ENCODE measurements around the gene TTC9.
"Not testable (repeated sequence)": the region's sequence is repeated elsewhere in the genome, so short reads cannot be mapped to it uniquely, and the experiment has no call there.

Gene TTC9

DNA sequence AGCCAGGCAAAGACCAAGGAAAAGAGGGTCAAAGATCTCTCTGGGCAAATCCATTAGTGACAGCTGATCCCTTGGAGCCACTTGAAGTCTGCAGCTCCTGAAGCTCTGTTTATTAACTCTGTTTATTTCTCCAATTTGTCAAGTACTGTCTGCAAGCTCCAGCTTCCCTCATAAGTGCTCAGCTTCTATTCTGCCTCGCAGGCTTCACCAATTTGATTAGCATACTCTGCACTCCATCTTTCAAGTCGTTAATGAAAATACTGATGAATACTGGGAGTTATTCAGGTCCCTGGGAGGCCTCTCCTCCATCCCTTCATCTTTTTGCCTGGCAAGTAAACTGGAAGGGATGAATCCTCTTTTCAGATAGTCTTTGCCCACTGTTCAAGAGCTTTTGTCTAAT, 54.3 kb downstream of the TTC9 start:
- H3K27me3 ChIP-seq (ENCODE audit: control insufficient read depth, insufficient read depth, low read length) = no peaks in the 10 kb centered on the region
- H3K4me3 ChIP-seq (ENCODE audit: low read depth, low read length) = no peak overlapping the region
- no peaks in the 10 kb centered on the region for H3K9me3 ChIP-seq (ENCODE audit: control insufficient read depth, insufficient read depth, low read length)
- H3K4me1 ChIP-seq (ENCODE audit: control insufficient read depth, insufficient read depth, low read length) = no peaks in the 10 kb centered on the region
- no peak overlapping the region for H3K9ac ChIP-seq (ENCODE audit: low read depth, low read length)
- H3K36me3 ChIP-seq (ENCODE audit: control insufficient read depth, insufficient read depth, low read length) = no peaks in the 10 kb centered on the region

DNA sequence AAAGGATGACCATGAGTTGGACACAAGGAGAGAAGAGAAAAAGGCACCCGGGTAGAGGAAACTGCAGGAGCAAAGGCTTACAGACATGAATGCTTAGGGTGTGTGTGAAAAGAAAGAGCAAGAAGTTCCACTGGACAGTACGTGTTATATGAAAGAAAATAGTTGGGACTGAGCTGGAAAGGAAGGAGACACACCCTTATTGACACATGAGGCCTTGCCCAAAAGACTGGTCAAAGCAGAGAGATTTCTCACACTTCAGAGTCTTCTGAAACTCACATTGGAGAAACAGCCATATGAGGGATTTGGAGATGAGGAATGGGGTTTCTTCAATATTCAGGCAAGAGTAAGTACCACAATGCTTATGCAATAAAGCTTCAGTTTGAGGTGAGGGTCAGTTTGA, 56.0 kb downstream of the TTC9 start:
- no peak overlapping the region for H3K9ac ChIP-seq (ENCODE audit: low read depth, low read length)
- H3K36me3 ChIP-seq (ENCODE audit: control insufficient read depth, insufficient read depth, low read length) = no peaks in the 10 kb centered on the region
- H3K9me3 ChIP-seq (ENCODE audit: control insufficient read depth, insufficient read depth, low read length) = no peaks in the 10 kb centered on the region
- no peaks in the 10 kb centered on the region for H3K4me1 ChIP-seq (ENCODE audit: control insufficient read depth, insufficient read depth, low read length)
- no peak overlapping the region for H3K4me3 ChIP-seq (ENCODE audit: low read depth, low read length)
- no peaks in the 10 kb centered on the region for H3K27me3 ChIP-seq (ENCODE audit: control insufficient read depth, insufficient read depth, low read length)

DNA sequence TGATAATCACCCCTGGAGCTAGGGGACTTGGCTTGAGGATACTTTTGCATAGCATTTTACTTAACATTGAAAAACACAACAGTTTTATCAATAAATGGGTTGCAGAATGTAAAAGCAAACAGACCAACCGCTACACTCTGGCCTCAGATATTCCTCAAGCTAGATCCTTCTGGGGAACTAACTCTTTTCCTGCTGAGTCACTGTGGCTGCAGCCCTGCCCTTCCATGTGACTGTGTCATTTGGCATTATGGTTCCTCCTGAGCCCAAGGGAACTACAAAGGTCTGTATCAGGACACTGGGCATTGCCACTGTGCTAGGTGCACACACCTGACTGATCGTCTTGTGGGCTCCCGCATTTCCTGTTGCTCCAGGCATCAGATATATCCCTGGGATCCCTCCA, 56.6 kb downstream of the TTC9 start:
- no peaks in the 10 kb centered on the region for H3K9me3 ChIP-seq (ENCODE audit: control insufficient read depth, insufficient read depth, low read length)
- no peak overlapping the region for H3K4me3 ChIP-seq (ENCODE audit: low read depth, low read length)

DNA sequence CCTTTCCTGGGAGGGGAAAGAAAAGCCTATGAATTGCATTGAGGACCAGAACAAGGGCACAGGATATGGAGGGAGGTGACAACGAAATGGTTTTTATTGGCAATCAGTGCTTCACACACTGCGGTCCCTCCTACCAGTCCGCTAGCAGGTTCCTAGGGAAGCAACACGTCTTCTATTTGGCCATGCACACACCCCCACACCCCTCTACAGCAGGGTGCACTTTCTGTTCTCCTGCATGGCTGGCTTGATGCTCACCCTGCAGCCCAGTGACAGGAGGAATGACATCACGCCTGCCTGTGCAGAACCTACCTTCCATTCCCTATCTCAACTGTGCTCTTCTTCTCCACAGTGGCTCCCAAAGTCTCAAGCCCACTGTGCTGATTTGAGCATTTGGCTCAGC, 57.9 kb downstream of the TTC9 start:
- no peaks in the 10 kb centered on the region for H3K36me3 ChIP-seq (ENCODE audit: control insufficient read depth, insufficient read depth, low read length)
- H3K27me3 ChIP-seq (ENCODE audit: control insufficient read depth, insufficient read depth, low read length) = no peaks in the 10 kb centered on the region
- H3K9ac ChIP-seq (ENCODE audit: low read depth, low read length) = no peak overlapping the region
- H3K9me3 ChIP-seq (ENCODE audit: control insufficient read depth, insufficient read depth, low read length) = no peaks in the 10 kb centered on the region
- no peaks in the 10 kb centered on the region for H3K4me1 ChIP-seq (ENCODE audit: control insufficient read depth, insufficient read depth, low read length)
- H3K4me3 ChIP-seq (ENCODE audit: low read depth, low read length) = no peak overlapping the region

More for the DNA sequence above, 56.6 kb downstream of the TTC9 start:
- H3K9ac ChIP-seq (ENCODE audit: low read depth, low read length) = no peak overlapping the region
- H3K27me3 ChIP-seq (ENCODE audit: control insufficient read depth, insufficient read depth, low read length) = no peaks in the 10 kb centered on the region
- no peaks in the 10 kb centered on the region for H3K4me1 ChIP-seq (ENCODE audit: control insufficient read depth, insufficient read depth, low read length)
- H3K36me3 ChIP-seq (ENCODE audit: control insufficient read depth, insufficient read depth, low read length) = no peaks in the 10 kb centered on the region

DNA sequence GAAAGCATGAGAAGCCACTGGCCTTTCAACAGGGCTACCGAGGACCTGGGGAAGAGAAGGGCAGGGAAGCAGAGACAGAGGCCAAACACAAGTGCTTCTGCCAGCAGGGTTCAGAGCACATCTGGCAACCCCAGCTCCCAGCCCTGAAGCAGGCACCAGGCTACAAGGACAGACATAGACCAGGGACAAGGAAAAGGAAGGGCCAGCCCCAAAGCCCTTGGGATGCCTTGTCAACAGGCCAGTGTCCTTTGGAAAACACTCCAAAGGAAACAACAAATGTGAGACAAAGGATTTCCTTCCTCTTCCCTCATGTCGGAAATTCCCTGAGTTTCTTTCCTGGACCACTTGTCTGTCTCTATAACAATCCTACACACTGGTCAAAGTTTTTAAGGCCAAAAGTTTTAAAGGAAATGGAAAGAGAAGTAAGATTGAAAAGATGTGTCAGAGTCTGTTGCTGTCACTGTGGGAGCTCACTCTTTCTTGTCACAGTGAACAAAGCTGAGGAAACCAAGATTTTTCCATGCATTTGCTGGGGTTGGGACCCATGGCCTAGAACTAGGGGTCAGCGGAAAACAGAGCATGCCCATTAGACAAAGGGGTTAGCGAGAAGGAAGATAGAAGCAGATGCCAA, 59.4 kb downstream of the TTC9 start:
- H3K9me3 ChIP-seq (ENCODE audit: control insufficient read depth, insufficient read depth, low read length) = no peaks in the 10 kb centered on the region
- no peak overlapping the region for H3K4me3 ChIP-seq (ENCODE audit: low read depth, low read length)
- H3K4me1 ChIP-seq (ENCODE audit: control insufficient read depth, insufficient read depth, low read length) = peaks cover 4% of the 10 kb centered on the region
- H3K27me3 ChIP-seq (ENCODE audit: control insufficient read depth, insufficient read depth, low read length) = no peaks in the 10 kb centered on the region
- H3K36me3 ChIP-seq (ENCODE audit: control insufficient read depth, insufficient read depth, low read length) = no peaks in the 10 kb centered on the region
- no peak overlapping the region for H3K9ac ChIP-seq (ENCODE audit: low read depth, low read length)

DNA sequence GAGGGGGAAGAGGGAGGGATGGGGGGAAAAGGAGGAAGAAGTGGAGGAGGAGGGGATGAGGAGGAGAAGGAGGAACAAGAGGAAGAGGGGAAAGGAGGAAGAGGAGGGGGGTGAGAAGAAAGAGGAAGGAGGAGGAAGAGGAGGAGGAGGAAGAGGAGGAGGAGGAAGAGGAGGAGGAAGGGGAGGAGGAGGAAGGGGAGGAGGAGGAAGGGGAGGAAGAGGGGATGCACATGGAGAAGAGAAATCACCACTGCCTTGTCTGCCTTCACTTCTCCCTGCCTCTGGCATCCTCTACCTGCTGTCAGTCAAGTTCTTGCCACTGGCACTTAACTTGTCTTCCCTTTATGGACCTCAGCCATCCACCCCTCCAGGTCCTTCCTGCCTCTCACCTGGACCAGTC, 59.9 kb downstream of the TTC9 start:
- Histone ChIP-seq H3K9me3 (ENCODE audit: control insufficient read depth, insufficient read depth, low read length) (no peaks in the 10 kb centered on the region), H3K27me3 (ENCODE audit: control insufficient read depth, insufficient read depth, low read length) (no peaks in the 10 kb centered on the region), H3K4me1 (ENCODE audit: control insufficient read depth, insufficient read depth, low read length) (peaks cover 7% of the 10 kb centered on the region), H3K36me3 (ENCODE audit: control insufficient read depth, insufficient read depth, low read length) (no peaks in the 10 kb centered on the region), H3K9ac (ENCODE audit: low read depth, low read length) (no peak overlapping the region), H3K4me3 (ENCODE audit: low read depth, low read length) (no peak overlapping the region)

DNA sequence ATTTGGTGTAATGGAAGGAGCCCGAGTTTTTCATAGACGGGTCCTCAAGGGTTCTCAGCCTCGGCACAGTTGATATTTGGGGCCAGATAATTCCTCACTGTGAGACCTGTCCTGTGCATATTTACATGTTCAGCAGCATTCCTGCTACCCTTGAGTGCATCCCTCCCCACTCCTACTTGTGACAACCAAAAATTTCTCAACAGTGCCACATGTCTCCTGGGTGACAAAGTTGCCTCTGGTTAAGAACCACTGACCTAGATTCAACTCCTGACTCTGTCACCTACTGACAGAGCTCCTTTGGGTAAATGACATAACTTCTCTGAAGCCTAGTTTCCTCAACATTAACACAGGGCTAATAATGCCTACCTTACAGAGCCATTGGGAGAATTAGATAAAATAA, 60.4 kb downstream of the TTC9 start:
- Histone ChIP-seq H3K4me1 (ENCODE audit: control insufficient read depth, insufficient read depth, low read length) (peaks cover 10% of the 10 kb centered on the region), H3K9me3 (ENCODE audit: control insufficient read depth, insufficient read depth, low read length) (no peaks in the 10 kb centered on the region), H3K9ac (ENCODE audit: low read depth, low read length) (no peak overlapping the region), H3K4me3 (ENCODE audit: low read depth, low read length) (no peak overlapping the region), H3K27me3 (ENCODE audit: control insufficient read depth, insufficient read depth, low read length) (no peaks in the 10 kb centered on the region), H3K36me3 (ENCODE audit: control insufficient read depth, insufficient read depth, low read length) (no peaks in the 10 kb centered on the region)

DNA sequence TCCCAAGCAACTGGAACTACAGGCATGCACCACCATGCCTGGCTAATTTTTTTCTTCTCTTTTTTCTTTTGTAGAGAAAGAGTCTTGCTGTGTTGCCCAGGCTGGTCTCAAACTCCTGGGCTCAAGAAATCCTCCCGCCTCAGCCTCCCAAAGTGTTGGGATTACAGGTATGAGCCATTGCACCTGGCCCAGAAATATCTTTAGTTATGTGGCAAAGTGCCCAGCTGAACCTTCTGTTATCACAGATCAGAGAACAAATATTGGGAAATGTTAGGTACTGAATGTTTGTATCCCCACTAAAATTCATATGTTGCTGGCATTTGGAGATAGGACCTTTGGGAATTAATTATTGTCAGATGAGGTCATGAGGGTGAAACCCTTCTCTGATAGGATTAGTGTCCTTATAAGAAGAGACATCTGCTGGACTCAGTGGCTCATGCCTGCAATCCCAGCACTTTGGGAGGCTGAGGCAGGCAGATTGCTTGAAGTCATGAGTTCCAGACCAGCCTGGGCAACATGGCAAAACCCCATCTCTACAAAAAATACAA, 62.0 kb downstream of the TTC9 start:
- H3K36me3 ChIP-seq (ENCODE audit: control insufficient read depth, insufficient read depth, low read length); H3K27me3 ChIP-seq (ENCODE audit: control insufficient read depth, insufficient read depth, low read length); H3K9me3 ChIP-seq (ENCODE audit: control insufficient read depth, insufficient read depth, low read length); H3K4me3 ChIP-seq (ENCODE audit: low read depth, low read length); H3K9ac ChIP-seq (ENCODE audit: low read depth, low read length): not testable (repeated sequence)
- peaks cover 20% of the 10 kb centered on the region for H3K4me1 ChIP-seq (ENCODE audit: control insufficient read depth, insufficient read depth, low read length)

DNA sequence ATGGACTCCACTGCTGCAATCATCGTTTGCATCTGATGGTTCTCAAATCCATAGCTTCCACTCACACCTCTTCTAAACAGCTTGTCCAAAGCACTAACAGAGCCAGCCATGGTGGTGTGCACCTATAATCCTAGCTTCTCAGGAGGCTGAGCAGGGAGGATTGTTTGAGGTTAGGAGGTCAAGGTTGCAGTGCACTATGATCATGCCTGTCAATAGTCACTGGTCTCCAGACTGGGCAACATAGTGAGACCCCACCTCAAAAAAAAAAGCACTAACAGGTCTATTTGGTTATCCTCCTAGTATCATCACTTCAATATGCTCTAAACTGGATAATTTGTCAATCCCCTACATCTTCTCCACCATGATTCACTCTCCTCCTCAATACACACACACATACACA, 63.2 kb downstream of the TTC9 start:
- Histone ChIP-seq H3K9ac (ENCODE audit: low read depth, low read length) (no peak overlapping the region), H3K27me3 (ENCODE audit: control insufficient read depth, insufficient read depth, low read length) (no peaks in the 10 kb centered on the region), H3K4me3 (ENCODE audit: low read depth, low read length) (no peak overlapping the region), H3K9me3 (ENCODE audit: control insufficient read depth, insufficient read depth, low read length) (no peaks in the 10 kb centered on the region), H3K36me3 (ENCODE audit: control insufficient read depth, insufficient read depth, low read length) (no peaks in the 10 kb centered on the region), H3K4me1 (ENCODE audit: control insufficient read depth, insufficient read depth, low read length) (peaks cover 28% of the 10 kb centered on the region)

DNA sequence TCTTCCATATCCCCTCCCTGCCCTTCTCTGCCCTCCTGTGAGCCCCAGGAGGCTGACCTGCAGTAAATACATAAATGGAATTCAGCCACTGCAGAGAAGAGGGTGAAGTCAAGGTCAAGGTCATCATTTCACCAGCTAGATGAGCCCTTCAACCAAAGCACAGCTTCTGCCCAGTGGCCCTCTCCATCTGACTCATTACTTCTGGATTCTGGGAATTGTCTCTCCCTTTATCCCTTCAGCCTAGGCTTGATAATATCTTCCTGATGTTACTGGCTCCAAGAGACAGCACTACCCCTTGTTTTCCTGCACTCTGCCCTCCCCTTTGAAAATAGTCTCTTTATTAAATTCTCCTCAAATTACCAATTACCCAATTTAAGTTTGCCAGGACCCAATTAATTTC, 64.5 kb downstream of the TTC9 start:
- no peaks in the 10 kb centered on the region for H3K36me3 ChIP-seq (ENCODE audit: control insufficient read depth, insufficient read depth, low read length)
- no peak overlapping the region for H3K9ac ChIP-seq (ENCODE audit: low read depth, low read length)
- H3K27me3 ChIP-seq (ENCODE audit: control insufficient read depth, insufficient read depth, low read length) = no peaks in the 10 kb centered on the region
- H3K4me1 ChIP-seq (ENCODE audit: control insufficient read depth, insufficient read depth, low read length) = peaks cover 28% of the 10 kb centered on the region
- H3K4me3 ChIP-seq (ENCODE audit: low read depth, low read length) = no peak overlapping the region
- H3K9me3 ChIP-seq (ENCODE audit: control insufficient read depth, insufficient read depth, low read length) = no peaks in the 10 kb centered on the region

DNA sequence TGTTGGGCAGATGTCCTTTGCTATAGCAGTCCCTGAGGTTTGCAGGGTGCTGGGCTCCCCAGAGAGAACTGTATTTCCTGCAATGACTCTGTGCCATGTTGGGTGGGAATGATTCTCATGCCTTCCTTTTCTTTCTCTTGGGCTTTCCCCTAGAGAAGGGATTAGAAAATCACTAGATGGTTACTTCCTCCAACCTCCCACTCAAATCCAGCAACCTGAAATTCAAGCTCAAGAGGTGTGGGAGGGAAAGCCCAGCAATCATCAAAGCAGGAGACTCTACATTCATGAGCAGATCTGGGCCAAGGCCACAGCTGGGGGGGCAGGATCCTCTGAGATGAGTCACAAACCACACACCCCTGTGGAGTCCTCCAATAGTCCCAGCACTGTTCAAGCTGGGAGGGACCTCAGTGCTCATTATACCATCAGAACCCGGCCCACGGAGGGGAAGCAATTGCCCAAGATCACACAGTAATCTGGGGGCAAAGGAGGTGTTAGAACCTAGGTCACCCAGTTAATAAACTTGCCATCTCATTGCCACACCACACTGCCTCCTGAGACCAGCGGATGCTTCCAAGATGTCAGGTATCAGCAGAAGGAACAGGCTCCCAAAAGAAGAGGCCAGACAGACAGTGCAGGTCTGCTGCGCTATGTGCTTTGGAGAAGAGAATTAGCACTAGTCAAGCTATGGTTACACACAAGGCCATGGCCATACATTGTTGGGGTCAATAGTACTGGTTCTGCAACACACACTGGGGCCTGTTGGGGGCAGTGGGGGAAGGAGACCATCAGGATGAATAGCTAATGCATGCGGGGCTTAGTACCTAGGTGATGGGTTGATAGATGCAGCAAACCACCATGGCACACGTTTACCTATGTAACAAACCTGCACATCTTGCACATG, 65.7 kb downstream of the TTC9 start:
- no peak overlapping the region for H3K4me3 ChIP-seq (ENCODE audit: low read depth, low read length)
- H3K27me3 ChIP-seq (ENCODE audit: control insufficient read depth, insufficient read depth, low read length) = no peaks in the 10 kb centered on the region
- no peaks in the 10 kb centered on the region for H3K9me3 ChIP-seq (ENCODE audit: control insufficient read depth, insufficient read depth, low read length)
- H3K9ac ChIP-seq (ENCODE audit: low read depth, low read length) = no peak overlapping the region
- H3K4me1 ChIP-seq (ENCODE audit: control insufficient read depth, insufficient read depth, low read length) = peaks cover 28% of the 10 kb centered on the region
- H3K36me3 ChIP-seq (ENCODE audit: control insufficient read depth, insufficient read depth, low read length) = no peaks in the 10 kb centered on the region
